Hepatocyte (in vitro differentiated cells): ENCODE results near the gene ESRP2. TPM values are rescaled to one million over a fixed set of nuclear protein-coding genes. Genes with fewer than 3 reads are reported as not detected.

Experiments
- DNase-seq: peaks from one replicate; pipeline ENCODE4 v3.0.0-alpha.2; 2016; ENCODE audit warnings: low spot score
- H2AFZ ChIP-seq: fragments of 200-600 bp; sonication (generic); 2 replicates; pipeline ENCODE4 v1.6.0; 2016; ENCODE audit warnings: antibody characterized with exemption, mild to moderate bottlenecking
- H3K27ac ChIP-seq: fragments of 200-600 bp; sonication (generic); 2 replicates; pipeline ENCODE4 v1.5.1; 2016; ENCODE audit warnings: mild to moderate bottlenecking
- H3K27me3 ChIP-seq: fragments of 200-600 bp; sonication (generic); 2 replicates; pipeline ENCODE4 v1.6.1; 2016
- H3K36me3 ChIP-seq: fragments of 200-600 bp; sonication (generic); replicated peaks from 2 replicates; pipeline ENCODE4 v1.5.1; 2016; ENCODE audit warnings: low read depth; ENCODE audit not compliant: insufficient read depth
- H3K4me1 ChIP-seq: fragments of 200-600 bp; sonication (generic); 2 replicates; pipeline ENCODE4 v1.5.1; 2016; ENCODE audit warnings: mild to moderate bottlenecking, moderate library complexity; ENCODE audit not compliant: insufficient read depth
- H3K4me2 ChIP-seq: fragments of 200-600 bp; sonication (generic); 2 replicates; pipeline ENCODE4 v1.6.0; 2016
- H3K4me3 ChIP-seq: fragments of 200-600 bp; sonication (generic); 2 replicates; pipeline ENCODE4 v1.5.1; 2016; ENCODE audit warnings: mild to moderate bottlenecking
- H3K79me2 ChIP-seq: fragments of 200-600 bp; sonication (generic); 2 replicates; pipeline ENCODE4 v1.6.0; 2017; ENCODE audit warnings: mild to moderate bottlenecking
- H3K9me2 ChIP-seq: fragments of 200-600 bp; sonication (generic); replicated peaks from 2 replicates; pipeline ENCODE4 v1.6.0; 2017; ENCODE audit warnings: mild to moderate bottlenecking; ENCODE audit not compliant: insufficient read depth
- H3K9me3 ChIP-seq: fragments of 200-600 bp; sonication (generic); 2 replicates; pipeline ENCODE4 v1.5.1; 2016; ENCODE audit warnings: low read depth, mild to moderate bottlenecking
- H4K20me1 ChIP-seq: fragments of 200-600 bp; sonication (generic); 2 replicates; pipeline ENCODE4 v1.6.0; 2016; ENCODE audit warnings: mild to moderate bottlenecking; ENCODE audit not compliant: insufficient read depth, poor library complexity, severe bottlenecking
- CTCF ChIP-seq: fragments of 200-600 bp; sonication (generic); IDR thresholded peaks from 2 replicates; pipeline ENCODE4 v1.5.1; 2016; ENCODE audit warnings: antibody characterized with exemption, mild to moderate bottlenecking; ENCODE audit not compliant: poor library complexity
- EZH2 ChIP-seq: fragments of 200-600 bp; sonication (generic); IDR thresholded peaks from 2 replicates; pipeline ENCODE4 v1.6.1; 2016; ENCODE audit warnings: antibody characterized with exemption, mild to moderate bottlenecking, borderline replicate concordance
- EZH2phosphoT487 ChIP-seq: fragments of 200-600 bp; sonication (generic); IDR thresholded peaks from one replicate; pipeline ENCODE4 v1.6.1; 2018; ENCODE audit warnings: antibody characterized with exemption, mild to moderate bottlenecking, low read depth, moderate library complexity; ENCODE audit not compliant: unreplicated experiment, severe bottlenecking
- WGBS: methylation state at CpG from one replicate; pipeline ENCODE4 v1.1.6; 2016; ENCODE audit warnings: low lambda C conversion rate; ENCODE audit errors: missing lambda C conversion rate; 5-methylcytosine and 5-hydroxymethylcytosine counted together
- polyA plus RNA-seq: library from polyadenylated mRNA; unstranded; fragments of >200 nt; fragmentation: Nextera tagmentation; extraction: Ambion mirVana; gene quantifications from 2 replicates; pipeline ENCODE4 v1.2.1, GENCODE V29; 2016
- total RNA-seq: library from RNA; depleted of rRNA; stranded (reverse); fragments of >200 nt; gene quantifications from 2 replicates; pipeline ENCODE4 v1.2.3, GENCODE V29; 2014

The ESRP2 gene
- total and polyA plus RNA-seq, 2 experiments from 2014 or later: 39.5 to 52.4 TPM

- Histone ChIP-seq H3K9me2 (no peaks in the 10 kb centered on the region), H3K36me3 (no peaks in the 10 kb centered on the region), H4K20me1 (no peaks in the 10 kb centered on the region), H3K27ac (no peak overlapping the region), H3K4me1 (peaks cover 7% of the 10 kb centered on the region), H3K4me3 (no peak overlapping the region), H3K27me3 (no peaks in the 10 kb centered on the region), H2AFZ (no peak overlapping the region), H3K79me2 (peaks cover 9% of the 10 kb centered on the region), H3K4me2 (no peak overlapping the region), H3K9me3 (no peaks in the 10 kb centered on the region)
- WGBS: 94% methylated on average over 5 of the region's 5 CpGs
- no peak for TF ChIP-seq EZH2
- TF ChIP-seq CTCF: no peak
- no peak for TF ChIP-seq EZH2phosphoT487
- no peak for DNase-seq
These were observed 10.7 kb upstream of the ESRP2 start for GRCh38 chr16:68246666-68247065.

- WGBS: 91% methylated on average over 7 of the region's 7 CpGs
- TF ChIP-seq EZH2phosphoT487: no peak
- TF ChIP-seq EZH2: no peak
- TF ChIP-seq CTCF: no peak
These were observed 10.2 kb upstream of the ESRP2 start for GRCh38 chr16:68246121-68246520.

GRCh38 chr16:68244903-68245853 is 9.3 kb upstream of the ESRP2 start, which contains the start of gene PLA2G15:
Gene PLA2G15 (plus strand): TSS chr16:68245373. CDS start chr16:68245427, 54 bp downstream.
- H3K9me2 ChIP-seq: no peaks in the 10 kb centered on the region
- H4K20me1 ChIP-seq: no peaks in the 10 kb centered on the region
- TF ChIP-seq CTCF (no peak), EZH2 (no peak), EZH2phosphoT487 (no peak)
- H3K27me3 ChIP-seq: no peaks in the 10 kb centered on the region
- peak within 1 kb of the TSS; percentile 81 for H2AFZ ChIP-seq
- peaks cover 7% of the 10 kb centered on the region for H3K4me1 ChIP-seq
- peak within 1 kb of the TSS; percentile 26 for H3K27ac ChIP-seq
- 2% methylated on average over 59 of the region's 75 CpGs for WGBS
- H3K4me3 ChIP-seq: peak within 1 kb of the TSS; percentile 96
- H3K79me2 ChIP-seq: peaks cover 9% of the 10 kb centered on the region
- no peaks in the 10 kb centered on the region for H3K36me3 ChIP-seq
- H3K9me3 ChIP-seq: no peaks in the 10 kb centered on the region
- H3K4me2 ChIP-seq: peak within 1 kb of the TSS; percentile 92
- DNase-seq: peak; percentile 96

More at GRCh38 chr16:68246121-68246520, 10.2 kb upstream of the ESRP2 start:
- H3K79me2 ChIP-seq: peaks cover 9% of the 10 kb centered on the region
- H3K27me3 ChIP-seq: no peaks in the 10 kb centered on the region
- no peak overlapping the region for H3K27ac ChIP-seq
- H3K4me2 ChIP-seq: peak overlapping the region; percentile 90
- no peak overlapping the region for H3K4me3 ChIP-seq
- H2AFZ ChIP-seq: no peak overlapping the region
- DNase-seq: no peak
- peaks cover 7% of the 10 kb centered on the region for H3K4me1 ChIP-seq
- no peaks in the 10 kb centered on the region for H4K20me1 ChIP-seq
- no peaks in the 10 kb centered on the region for H3K9me3 ChIP-seq
- H3K9me2 ChIP-seq: no peaks in the 10 kb centered on the region
- no peaks in the 10 kb centered on the region for H3K36me3 ChIP-seq
